PC-3 (cell line): ENCODE measurements around the gene SLC25A24.

Experiments used
- CTCF ChIP-seq: fragments of 300-600 bp; sonication (generic); conservative IDR thresholded peaks from 2 replicates; pipeline ENCODE4 v1.5.1; 2017; ENCODE audit warnings: antibody characterized with exemption, low read depth, mild to moderate bottlenecking, low read length
- EZH2 ChIP-seq: fragments of 300-600 bp; sonication (generic); IDR thresholded peaks from one replicate; pipeline ENCODE4 v1.6.1; 2017; ENCODE audit warnings: antibody characterized with exemption, mild to moderate bottlenecking, low read length; ENCODE audit not compliant: unreplicated experiment
- EZH2phosphoT487 ChIP-seq: fragments of 300-600 bp; sonication (generic); IDR thresholded peaks from 2 replicates; pipeline ENCODE4 v1.6.1; 2018; ENCODE audit warnings: mild to moderate bottlenecking, antibody characterized with exemption, low read length, borderline replicate concordance

- TF ChIP-seq CTCF (no peak), EZH2phosphoT487 (no peak), EZH2 (no peak)
Measured at GRCh38 chr1:108194051-108194450, 6.1 kb downstream of the SLC25A24 start.
